HEK293T (cell line): ENCODE measurements around the gene GALNT18.

Experiments used
- ARNT ChIP-seq: fragments of 450-650 bp; IDR thresholded peaks from 2 replicates; pipeline ENCODE4 v1.6.1; 2017; ENCODE audit warnings: mild to moderate bottlenecking
- BHLHE40 ChIP-seq: fragments of 450-650 bp; IDR thresholded peaks from 2 replicates; pipeline ENCODE4 v1.6.1; 2016; ENCODE audit warnings: mild to moderate bottlenecking, moderate library complexity, borderline replicate concordance
- ELF4 ChIP-seq: fragments of 450-650 bp; IDR thresholded peaks from 2 replicates; pipeline ENCODE4 v1.6.1; 2017; ENCODE audit warnings: antibody characterized with exemption
- HDGF ChIP-seq: fragments of 450-650 bp; IDR thresholded peaks from 2 replicates; pipeline ENCODE4 v1.6.1; 2017; ENCODE audit warnings: antibody characterized with exemption, borderline replicate concordance
- SP1 ChIP-seq: fragments of 450-650 bp; IDR thresholded peaks from 2 replicates; pipeline ENCODE4 v1.6.1; 2017
- TARDBP ChIP-seq: fragments of 450-650 bp; IDR thresholded peaks from 2 replicates; pipeline ENCODE4 v1.6.1; 2016
- ZNF384 ChIP-seq: fragments of 450-650 bp; IDR thresholded peaks from 2 replicates; pipeline ENCODE4 v1.6.1; 2016

DNA sequence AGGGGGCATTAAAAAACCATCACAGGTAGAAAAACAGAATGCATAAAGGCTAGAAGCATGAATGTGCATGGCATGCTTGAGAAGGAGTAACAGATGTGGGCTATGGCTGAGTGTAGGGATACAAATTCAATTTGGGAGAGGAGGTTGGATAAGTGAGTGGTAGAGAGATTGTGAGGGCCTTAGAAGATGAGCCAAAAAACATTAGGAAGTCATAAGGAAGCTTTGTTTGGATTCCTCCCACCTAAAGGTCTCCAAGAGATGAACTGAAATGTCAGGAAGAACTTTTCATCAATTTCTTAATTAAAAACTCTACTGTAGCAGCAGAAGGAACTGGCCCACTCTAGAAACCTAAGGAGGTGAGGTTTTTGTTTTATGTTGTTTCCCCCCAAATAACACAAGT lies 227.6 kb downstream of the GALNT18 start:
- TF ChIP-seq HDGF (no peak), ZNF384 (no peak), SP1 (no peak), BHLHE40 (no peak), ARNT (no peak), TARDBP (no peak), ELF4 (no peak)
